K562 (cell line): ENCODE results near the gene CLDN24. TPM values are rescaled to one million over a fixed set of nuclear protein-coding genes. Genes with fewer than 3 reads are reported as not detected.

Experiments
- ATAC-seq: fragments of 200-7000 bp; cut with Tn5 transposase; 3 replicates; pipeline ENCODE4 v1.9.1; 2020; ENCODE audit warnings: moderate library complexity
- BruUV-seq: library from RNA; stranded (reverse); fragments of 400-500 nt; replicated peaks from 2 replicates; lab custom pipeline; 2021; lab: Mats Ljungman, UMichigan
- CTCF ChIA-PET: fragments of 300-600 bp; formaldehyde crosslinking; extraction: SDS; loops from one replicate; lab custom pipeline; 2021; ENCODE audit warnings: low intra/inter-chr PET ratio; lab: Yijun Ruan, JAX
- POLR2A ChIA-PET: fragments of 300-600, 350-650 bp; sonication (Branson Sonifier 250); formaldehyde crosslinking; extraction: SDS; loops from one replicate; lab custom pipeline; 2021; ENCODE audit warnings: antibody characterized with exemption, inconsistent platforms; lab: Yijun Ruan, JAX
- DNase-seq, 4 experiments: peaks; one replicate each; pipeline versions ENCODE4 v3.0.0 to v3.0.0-alpha.2; 2011 to 2018; ENCODE audit warnings: low spot score in 3 of 4, mixed read lengths in 3 of 4; ENCODE audit errors: extremely low read depth in 1 of 4
- FAIRE-seq: peaks from 2 replicates; lab custom pipeline; 2011; peaks lifted over from hg19 to GRCh38; lab: Jason Lieb, UNC
- H2AFZ ChIP-seq: 2 replicates; pipeline ENCODE4 v1.6.0; 2011; ENCODE audit warnings: low read depth, low read length, control low read depth, inconsistent platforms
- H3K27ac ChIP-seq: fragments of 200-600 bp; 3 replicates; pipeline ENCODE4 v1.8.0; 2011; ENCODE audit warnings: low read depth, mild to moderate bottlenecking, control low read depth, inconsistent platforms, low read length, moderate library complexity, mixed read lengths; ENCODE audit errors: extremely low read depth
- H3K27me3 ChIP-seq, 2 experiments: fragments of 300-600 bp in 1 of 2; 2 replicates in 1 of 2; 3 replicates in 1 of 2; pipeline versions ENCODE4 v1.6.0 to v1.8.0; 2011; ENCODE audit warnings: inconsistent platforms in 2 of 2, low read length in 2 of 2, mild to moderate bottlenecking in 1 of 2, mixed read lengths in 1 of 2, moderate library complexity in 1 of 2; ENCODE audit not compliant: control insufficient read depth in 2 of 2, insufficient read depth in 2 of 2
- H3K36me3 ChIP-seq: fragments of 300-600 bp; 3 replicates; pipeline ENCODE4 v1.8.0; 2011; ENCODE audit warnings: mild to moderate bottlenecking, low read length, inconsistent platforms; ENCODE audit not compliant: control insufficient read depth, insufficient read depth
- H3K4me1 ChIP-seq, 2 experiments: fragments of 200-600 bp in 1 of 2; replicated peaks in 1 of 2; 2 replicates in 1 of 2; 3 replicates in 1 of 2; pipeline versions ENCODE4 v1.5.1 to v1.8.0; 2011; ENCODE audit warnings: inconsistent platforms in 2 of 2, low read length in 2 of 2, mild to moderate bottlenecking in 1 of 2, mixed read lengths in 1 of 2, moderate library complexity in 1 of 2; ENCODE audit not compliant: control insufficient read depth in 2 of 2, insufficient read depth in 2 of 2
- H3K4me2 ChIP-seq: 2 replicates; pipeline ENCODE4 v1.6.1; 2011; ENCODE audit warnings: low read length, control low read depth, inconsistent platforms, mixed read lengths; ENCODE audit not compliant: insufficient read depth
- H3K4me3 ChIP-seq: fragments of 200-600 bp; sonication (generic), shearing (Covaris generic); 2 replicates; pipeline ENCODE4 v1.5.1; 2016; ENCODE audit warnings: control low read depth, inconsistent platforms
- H3K79me2 ChIP-seq: fragments of 200-600 bp; 3 replicates; pipeline ENCODE4 v1.8.0; 2011; ENCODE audit warnings: low read length, inconsistent platforms; ENCODE audit not compliant: control insufficient read depth, insufficient read depth
- H3K9ac ChIP-seq, 2 experiments: 2 replicates each; pipeline versions ENCODE4 v1.6.0 to v1.6.1; 2011; ENCODE audit warnings: low read depth in 2 of 2, low read length in 2 of 2, control low read depth in 1 of 2, inconsistent platforms in 1 of 2, mild to moderate bottlenecking in 1 of 2, mixed read lengths in 1 of 2; ENCODE audit not compliant: insufficient read depth in 1 of 2
- H3K9me1 ChIP-seq: one replicate; pipeline ENCODE4 v1.6.0; 2011; ENCODE audit warnings: inconsistent platforms, mild to moderate bottlenecking, low read length, moderate library complexity; ENCODE audit not compliant: control insufficient read depth, insufficient read depth
- H3K9me3 ChIP-seq: replicated peaks from 2 replicates; pipeline ENCODE4 v1.5.1; 2011; ENCODE audit warnings: low read depth, low read length, inconsistent platforms; ENCODE audit not compliant: control insufficient read depth, insufficient read depth
- H4K20me1 ChIP-seq: replicated peaks from 2 replicates; pipeline ENCODE4 v1.6.1; 2011; ENCODE audit warnings: low read length, inconsistent platforms, mixed read lengths; ENCODE audit not compliant: control insufficient read depth, insufficient read depth
- MLLT1 ChIP-seq, 2 experiments: fragments of 450-650 bp; IDR thresholded peaks; 2 replicates each; pipeline ENCODE4 v1.6.1; 2016
- SMARCC2 ChIP-seq: fragments of 450-650 bp; IDR thresholded peaks from 2 replicates; pipeline ENCODE4 v1.6.1; 2017; ENCODE audit warnings: antibody characterized with exemption, moderate library complexity, mild to moderate bottlenecking, low read depth
- U2AF2 ChIP-seq: fragments of 200-400 bp; formaldehyde crosslinking; optimal IDR thresholded peaks from 2 replicates; pipeline ENCODE3; 2017; ENCODE audit warnings: low read depth, mild to moderate bottlenecking, low read length
- ZNF263 ChIP-seq: sonication (generic); formaldehyde crosslinking; IDR thresholded peaks from 2 replicates; pipeline ENCODE4 v1.8.0; 2022; ENCODE audit warnings: mild to moderate bottlenecking, missing genetic modification reagents, borderline replicate concordance
- ZNF592 ChIP-seq: fragments of 450-650 bp; IDR thresholded peaks from 2 replicates; pipeline ENCODE4 v1.6.1; 2017; ENCODE audit warnings: antibody characterized with exemption, mild to moderate bottlenecking
- ZNF75A ChIP-seq: fragments of 450-650 bp; formaldehyde crosslinking; IDR thresholded peaks from 2 replicates; pipeline ENCODE4 v1.4.0; 2020; ENCODE audit warnings: mild to moderate bottlenecking
- WGBS: fragments of 100-300 bp; shearing (Covaris generic); methylation state at CpG from one replicate; pipeline ENCODE4 v1.1.6; 2016; ENCODE audit warnings: low coverage, mixed read lengths; ENCODE audit not compliant: insufficient coverage; ENCODE audit errors: missing lambda C conversion rate; 5-methylcytosine and 5-hydroxymethylcytosine counted together
- in situ Hi-C: fragments of 300-500 bp; cut with MboI; formaldehyde crosslinking; loops from 4 replicates; pipeline ENCODE4 v1.15.0; 2018; ENCODE audit warnings: inconsistent platforms, mixed read lengths
- intact Hi-C: fragments of 100-400 bp; cut with micrococcal nuclease; formaldehyde crosslinking; loops from 2 replicates; pipeline ENCODE4 v1.14.2; 2022
- polyA plus RNA-seq, 8 experiments: library from polyadenylated mRNA; depleted of rRNA in 4 of 8; stranded (reverse) in 5 of 8; unstranded in 3 of 8; fragments of >200 nt; fragmentation: Nextera tagmentation in 2 of 8; fragmentation: Illumina TruSeq in 1 of 8; extraction: Ambion mirVana in 2 of 8; extraction: Trizol in 1 of 8; gene quantifications; 2 replicates each; pipeline versions ENCODE4 v1.2.1 to v1.2.3, GENCODE V29; 2011 to 2014; ENCODE audit warnings: inconsistent platforms in 1 of 8, missing spikeins in 1 of 8
- total RNA-seq, 7 experiments: library from RNA; depleted of rRNA in 6 of 7; stranded (reverse); fragments of >200 nt in 6 of 7; fragmentation: Illumina TruSeq in 2 of 7; extraction: Trizol in 2 of 7; gene quantifications; 2 replicates each; pipeline versions ENCODE4 v1.2.1 to v1.2.3, GENCODE V29; 2011 to 2021; ENCODE audit warnings: low replicate concordance in 1 of 7
- TF ChIP-seq, protein P1 (sequence below): fragments of 250-450 bp; sonication (Bioruptor Pico); IDR thresholded peaks from 2 replicates; pipeline ENCODE4 v1.8.0; 2021; ENCODE audit warnings: moderate library complexity, mild to moderate bottlenecking, inconsistent platforms

CLDN24 gene
- total and polyA plus RNA-seq, 9 of the 15 experiments (the other 6 are each of a cell fraction or from before 2014, with no cell fraction given) = not detected

- FAIRE-seq (no peak), ATAC-seq (no peak), DNase-seq (no peak)
- no TSS peak for BruUV-seq
- H2AFZ ChIP-seq = no peak overlapping the region
- ChIA-PET POLR2A (no interaction called here), CTCF (no interaction called here)
- H3K4me3 ChIP-seq = no peak overlapping the region
- no peaks in the 10 kb centered on the region for H4K20me1 ChIP-seq
- H3K9ac ChIP-seq = no peak overlapping the region
- H3K36me3 ChIP-seq = peaks cover 44% of the 10 kb centered on the region
- 80% methylated on average over 6 of the region's 6 CpGs for WGBS
- no peaks in the 10 kb centered on the region for H3K27me3 ChIP-seq
- intact Hi-C loops = no loop called here
- in situ Hi-C loops = no loop called here
- H3K9me1 ChIP-seq = no peaks in the 10 kb centered on the region
- H3K79me2 ChIP-seq = no peaks in the 10 kb centered on the region
- no peaks in the 10 kb centered on the region for H3K4me1 ChIP-seq
- TF ChIP-seq MLLT1 (IDR thresholded peaks at IDR 0.05) (no peak), ZNF263 (no peak), U2AF2 (no peak), ZNF592 (no peak), ZNF75A (no peak), SMARCC2 (no peak)
- TF ChIP-seq, protein P1, sequence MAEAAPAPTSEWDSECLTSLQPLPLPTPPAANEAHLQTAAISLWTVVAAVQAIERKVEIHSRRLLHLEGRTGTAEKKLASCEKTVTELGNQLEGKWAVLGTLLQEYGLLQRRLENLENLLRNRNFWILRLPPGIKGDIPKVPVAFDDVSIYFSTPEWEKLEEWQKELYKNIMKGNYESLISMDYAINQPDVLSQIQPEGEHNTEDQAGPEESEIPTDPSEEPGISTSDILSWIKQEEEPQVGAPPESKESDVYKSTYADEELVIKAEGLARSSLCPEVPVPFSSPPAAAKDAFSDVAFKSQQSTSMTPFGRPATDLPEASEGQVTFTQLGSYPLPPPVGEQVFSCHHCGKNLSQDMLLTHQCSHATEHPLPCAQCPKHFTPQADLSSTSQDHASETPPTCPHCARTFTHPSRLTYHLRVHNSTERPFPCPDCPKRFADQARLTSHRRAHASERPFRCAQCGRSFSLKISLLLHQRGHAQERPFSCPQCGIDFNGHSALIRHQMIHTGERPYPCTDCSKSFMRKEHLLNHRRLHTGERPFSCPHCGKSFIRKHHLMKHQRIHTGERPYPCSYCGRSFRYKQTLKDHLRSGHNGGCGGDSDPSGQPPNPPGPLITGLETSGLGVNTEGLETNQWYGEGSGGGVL (CRISPR knock-in tag) = no peak
- no peak overlapping the region for H3K4me2 ChIP-seq
- H3K9me3 ChIP-seq = no peaks in the 10 kb centered on the region
- no peak overlapping the region for H3K27ac ChIP-seq
These were observed 34.5 kb downstream of the CLDN24 start for GRCh38 chr4:183287677-183288076.
